ENCODE results near the gene LAPTM4A. TPM values are rescaled to one million over a fixed set of nuclear protein-coding genes. Genes with fewer than 3 reads are reported as not detected.

The LAPTM4A gene
- total RNA-seq, 2 experiments from 2014 or later, result 8.4 to 26.2 TPM

- H3K9me3 ChIP-seq (ENCODE audit: low read length), result no peaks in the 10 kb centered on the region
- POLR2A ChIA-PET, result interaction anchor here (0.7 to 2.3 kb wide), 10 partner anchors 9 to 425 kb away, joined by 3 to 13 read pairs (median 4); no protein-coding TSS in a partner anchor
- H3K4me2 ChIP-seq (ENCODE audit: low read length), result peak overlapping the region; percentile 78
- no peaks in the 10 kb centered on the region for H3K9me2 ChIP-seq (ENCODE audit: insufficient read depth, low read length)
- CTCF ChIA-PET (ENCODE audit: unreplicated experiment), result interaction anchor here (1.0 kb wide), 1 partner anchor 26 kb away, joined by 4 read pairs; no protein-coding TSS in a partner anchor
- peaks cover 30% of the 10 kb centered on the region for H4K20me1 ChIP-seq (ENCODE audit: insufficient read depth, low read length)
- TF ChIP-seq, protein P1, sequence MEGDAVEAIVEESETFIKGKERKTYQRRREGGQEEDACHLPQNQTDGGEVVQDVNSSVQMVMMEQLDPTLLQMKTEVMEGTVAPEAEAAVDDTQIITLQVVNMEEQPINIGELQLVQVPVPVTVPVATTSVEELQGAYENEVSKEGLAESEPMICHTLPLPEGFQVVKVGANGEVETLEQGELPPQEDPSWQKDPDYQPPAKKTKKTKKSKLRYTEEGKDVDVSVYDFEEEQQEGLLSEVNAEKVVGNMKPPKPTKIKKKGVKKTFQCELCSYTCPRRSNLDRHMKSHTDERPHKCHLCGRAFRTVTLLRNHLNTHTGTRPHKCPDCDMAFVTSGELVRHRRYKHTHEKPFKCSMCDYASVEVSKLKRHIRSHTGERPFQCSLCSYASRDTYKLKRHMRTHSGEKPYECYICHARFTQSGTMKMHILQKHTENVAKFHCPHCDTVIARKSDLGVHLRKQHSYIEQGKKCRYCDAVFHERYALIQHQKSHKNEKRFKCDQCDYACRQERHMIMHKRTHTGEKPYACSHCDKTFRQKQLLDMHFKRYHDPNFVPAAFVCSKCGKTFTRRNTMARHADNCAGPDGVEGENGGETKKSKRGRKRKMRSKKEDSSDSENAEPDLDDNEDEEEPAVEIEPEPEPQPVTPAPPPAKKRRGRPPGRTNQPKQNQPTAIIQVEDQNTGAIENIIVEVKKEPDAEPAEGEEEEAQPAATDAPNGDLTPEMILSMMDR (conservative IDR thresholded peaks at IDR 0.05; ENCODE audit: low read length), result no peak
- no peak for TF ChIP-seq EZH2phosphoT487 (IDR thresholded peaks at IDR 0.05; ENCODE audit: borderline replicate concordance, low read depth, low read length)
- peaks cover 40% of the 10 kb centered on the region for H3K79me2 ChIP-seq (ENCODE audit: insufficient read depth, low read depth, low read length)
- H2AFZ ChIP-seq (ENCODE audit: low read length), result peak overlapping the region; percentile 92; the same call in 1 of the 2 replicates
- H3K27ac ChIP-seq (ENCODE audit: low read depth, low read length, poor library complexity, severe bottlenecking), result peak overlapping the region; percentile 74
- peak overlapping the region; percentile 89 for H3K4me3 ChIP-seq (ENCODE audit: low read depth, low read length, poor library complexity, severe bottlenecking)
- no peak for DNase-seq (ENCODE audit: low spot score)
- peaks cover 27% of the 10 kb centered on the region for H3K4me1 ChIP-seq (ENCODE audit: insufficient read depth, low read length, poor library complexity, severe bottlenecking)
- peaks cover 8% of the 10 kb centered on the region; the same call in 1 of the 2 replicates for H3K36me3 ChIP-seq (ENCODE audit: insufficient read depth, low read length)
- TSS peak; percentile 98 for BruUV-seq (replicated peaks)
- intact Hi-C loops (cut with micrococcal nuclease; ENCODE audit: unreplicated experiment), result loop anchor here (1.0 kb wide), 1 partner anchor 150 kb away; no protein-coding TSS in a partner anchor
Measured at GRCh38 chr2:20052229-20052851, 912 bp upstream of the LAPTM4A start.

- peak overlapping the region; percentile 91 for H3K4me2 ChIP-seq (ENCODE audit: low read length)
- peaks cover 27% of the 10 kb centered on the region for H3K4me1 ChIP-seq (ENCODE audit: insufficient read depth, low read length, poor library complexity, severe bottlenecking)
- intact Hi-C loops (cut with micrococcal nuclease; ENCODE audit: unreplicated experiment), result loop anchor here (2.0 kb wide), 1 partner anchor 300 kb away; the partner anchor contains the start of gene PUM2
- no peaks in the 10 kb centered on the region for H3K9me3 ChIP-seq (ENCODE audit: low read length)
- POLR2A ChIA-PET, result interaction anchor here (0.6 to 2.3 kb wide), 10 partner anchors 9 to 1088 kb away, joined by 3 to 13 read pairs (median 4); no protein-coding TSS in a partner anchor
- no peaks in the 10 kb centered on the region for H3K9me2 ChIP-seq (ENCODE audit: insufficient read depth, low read length)
- CTCF ChIA-PET (ENCODE audit: unreplicated experiment), result interaction anchor here (1.0 kb wide), 1 partner anchor 13 kb away, joined by 5 read pairs; no protein-coding TSS in a partner anchor
- TF ChIP-seq, protein P1 (conservative IDR thresholded peaks at IDR 0.05; ENCODE audit: low read length), result peak; percentile 64
- TF ChIP-seq EZH2phosphoT487 (IDR thresholded peaks at IDR 0.05; ENCODE audit: borderline replicate concordance, low read depth, low read length), result no peak
- no TSS peak for BruUV-seq (replicated peaks)
- H4K20me1 ChIP-seq (ENCODE audit: insufficient read depth, low read length), result peaks cover 30% of the 10 kb centered on the region
- H3K27ac ChIP-seq (ENCODE audit: low read depth, low read length, poor library complexity, severe bottlenecking), result peak overlapping the region; percentile 74
- peak; percentile 77 for DNase-seq (ENCODE audit: low spot score)
- H2AFZ ChIP-seq (ENCODE audit: low read length), result peak overlapping the region; percentile 92; the same call in 1 of the 2 replicates
- peak overlapping the region; percentile 89 for H3K4me3 ChIP-seq (ENCODE audit: low read depth, low read length, poor library complexity, severe bottlenecking)
- peaks cover 8% of the 10 kb centered on the region; the same call in 1 of the 2 replicates for H3K36me3 ChIP-seq (ENCODE audit: insufficient read depth, low read length)
- peaks cover 52% of the 10 kb centered on the region for H3K79me2 ChIP-seq (ENCODE audit: insufficient read depth, low read depth, low read length)
Measured at GRCh38 chr2:20050646-20051531, 539 bp downstream of the LAPTM4A start.

Measured in OCI-LY7 (cell line).